Trophoblast cell (in vitro differentiated cells and primary cell): Measurements from ENCODE around the gene EGR4.

ENCODE experiments used
- DNase-seq, 2 donors: peaks; one replicate each; pipeline ENCODE4 v3.0.0-alpha.2; 2016
- H2AFZ ChIP-seq: 2 replicates; pipeline ENCODE4 v1.6.1; 2013; ENCODE audit warnings: low read length, moderate library complexity, mild to moderate bottlenecking; ENCODE audit not compliant: insufficient read depth, poor library complexity
- H2AK5ac ChIP-seq: 2 replicates; pipeline ENCODE4 v1.6.1; 2013; ENCODE audit warnings: mild to moderate bottlenecking, low read length
- H2BK120ac ChIP-seq: 2 replicates; pipeline ENCODE4 v1.6.1; 2013; ENCODE audit warnings: low read length, mild to moderate bottlenecking, moderate library complexity; ENCODE audit not compliant: insufficient read depth, poor library complexity
- H2BK12ac ChIP-seq: 2 replicates; pipeline ENCODE4 v1.6.1; 2013; ENCODE audit warnings: mild to moderate bottlenecking, low read length, moderate library complexity
- H2BK5ac ChIP-seq: 2 replicates; pipeline ENCODE4 v1.6.1; 2013; ENCODE audit warnings: low read length, low read depth, moderate library complexity, mild to moderate bottlenecking; ENCODE audit not compliant: poor library complexity
- H3K14ac ChIP-seq: 2 replicates; pipeline ENCODE4 v1.6.1; 2013; ENCODE audit warnings: mild to moderate bottlenecking, low read length
- H3K18ac ChIP-seq: 2 replicates; pipeline ENCODE4 v1.6.1; 2013; ENCODE audit warnings: mild to moderate bottlenecking, low read length
- H3K23ac ChIP-seq: 2 replicates; pipeline ENCODE4 v1.6.1; 2013; ENCODE audit warnings: low read length
- H3K27ac ChIP-seq: 2 replicates; pipeline ENCODE4 v1.5.1; 2013; ENCODE audit warnings: low read depth, mild to moderate bottlenecking, inconsistent platforms, low read length, moderate library complexity
- H3K27me3 ChIP-seq: 2 replicates; pipeline ENCODE4 v1.6.1; 2013; ENCODE audit warnings: inconsistent platforms, mild to moderate bottlenecking, low read length, moderate library complexity; ENCODE audit not compliant: insufficient read depth
- H3K36me3 ChIP-seq, 2 experiments: 1 replicate in 1 of 2; 2 replicates in 1 of 2; pipeline ENCODE4 v1.6.1; 2013; ENCODE audit warnings: low read length in 2 of 2, mild to moderate bottlenecking in 2 of 2, moderate library complexity in 1 of 2; ENCODE audit not compliant: insufficient read depth in 2 of 2, control insufficient read depth in 1 of 2
- H3K4ac ChIP-seq: 2 replicates; pipeline ENCODE4 v1.6.1; 2013; ENCODE audit warnings: low read depth, mild to moderate bottlenecking, low read length, moderate library complexity
- H3K4me1 ChIP-seq, 2 experiments: 1 replicate in 1 of 2; 2 replicates in 1 of 2; pipeline ENCODE4 v1.6.1; 2013; ENCODE audit warnings: low read length in 2 of 2, mild to moderate bottlenecking in 2 of 2, moderate library complexity in 1 of 2; ENCODE audit not compliant: insufficient read depth in 2 of 2, control insufficient read depth in 1 of 2
- H3K4me2 ChIP-seq: 2 replicates; pipeline ENCODE4 v1.6.1; 2013; ENCODE audit warnings: inconsistent platforms, mild to moderate bottlenecking, low read length, moderate library complexity
- H3K4me3 ChIP-seq: 2 replicates; pipeline ENCODE4 v1.5.1; 2013; ENCODE audit warnings: mild to moderate bottlenecking, low read depth, low read length, inconsistent platforms
- H3K79me1 ChIP-seq: one replicate; pipeline ENCODE4 v1.6.1; 2013; ENCODE audit warnings: low read length
- H3K79me2 ChIP-seq: 2 replicates; pipeline ENCODE4 v1.6.1; 2013; ENCODE audit warnings: low read length, mild to moderate bottlenecking; ENCODE audit not compliant: control insufficient read depth, insufficient read depth, poor library complexity
- H3K9ac ChIP-seq: 2 replicates; pipeline ENCODE4 v1.6.1; 2013; ENCODE audit warnings: mild to moderate bottlenecking, low read length
- H3K9me3 ChIP-seq: 2 replicates; pipeline ENCODE4 v1.6.1; 2013; ENCODE audit warnings: low read depth, mild to moderate bottlenecking, control low read depth, inconsistent platforms, low read length; ENCODE audit not compliant: insufficient read depth
- H4K12ac ChIP-seq: 2 replicates; pipeline ENCODE4 v1.6.1; 2013; ENCODE audit warnings: low read depth, mild to moderate bottlenecking, low read length, moderate library complexity
- H4K8ac ChIP-seq: 2 replicates; pipeline ENCODE4 v1.6.1; 2013; ENCODE audit warnings: low read depth, mild to moderate bottlenecking, low read length, moderate library complexity
- H4K91ac ChIP-seq: one replicate; pipeline ENCODE4 v1.6.1; 2013; ENCODE audit warnings: low read depth, mild to moderate bottlenecking, low read length, moderate library complexity
- WGBS: extraction: QIAGEN DNeasy Blood & Tissue Kit; methylation state at CpG from one replicate; pipeline ENCODE4 v1.1.7; 2013; ENCODE audit warnings: missing lambda C conversion rate; ENCODE audit not compliant: insufficient read length, insufficient coverage; ENCODE audit errors: extremely low coverage; 5-methylcytosine and 5-hydroxymethylcytosine counted together

Gene EGR4

GRCh38 chr2:73259276-73259675, 34.1 kb downstream of the EGR4 start:
- H3K14ac ChIP-seq = no peak overlapping the region
- H3K36me3 ChIP-seq = peaks cover 1 to 7% of the 10 kb centered on the region in 2 experiments
- H2BK12ac ChIP-seq = no peak overlapping the region
- H2AFZ ChIP-seq = no peak overlapping the region
- no peak overlapping the region for H3K4me3 ChIP-seq
- H3K4ac ChIP-seq = no peak overlapping the region
- H4K8ac ChIP-seq = no peak overlapping the region
- no peaks in the 10 kb centered on the region for H3K79me1 ChIP-seq
- no peak overlapping the region for H3K4me2 ChIP-seq
- no peak overlapping the region for H4K91ac ChIP-seq
- H3K4me1 ChIP-seq = no peaks in the 10 kb centered on the region
- no peak overlapping the region for H3K18ac ChIP-seq
- no peak overlapping the region for H2BK5ac ChIP-seq
- H3K23ac ChIP-seq = no peak overlapping the region
- no peaks in the 10 kb centered on the region for H3K79me2 ChIP-seq
- H3K9ac ChIP-seq = no peak overlapping the region
- DNase-seq = no peak
- no peaks in the 10 kb centered on the region for H3K27me3 ChIP-seq
- no peak overlapping the region for H2AK5ac ChIP-seq
- peaks cover 2% of the 10 kb centered on the region for H3K9me3 ChIP-seq
- no CpG with 5 or more reads among the region's 8 CpGs for WGBS
- H4K12ac ChIP-seq = no peak overlapping the region
- no peak overlapping the region for H3K27ac ChIP-seq
- H2BK120ac ChIP-seq = no peak overlapping the region

DNA sequence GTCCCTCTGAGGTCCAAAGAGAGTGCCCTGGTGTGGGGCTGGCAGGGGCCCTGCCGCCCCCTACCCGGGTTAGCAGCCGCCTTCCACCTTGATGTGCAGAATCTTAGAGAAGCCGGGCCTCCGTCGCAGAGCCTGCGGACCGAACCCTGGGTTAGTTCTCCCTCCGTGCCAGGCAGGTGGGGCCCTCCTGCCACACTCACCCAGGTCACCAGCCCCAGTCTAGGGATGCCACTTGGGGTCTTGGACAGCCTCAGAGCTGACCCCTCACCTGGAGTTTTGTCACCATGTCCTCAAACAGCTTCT, 34.5 kb downstream of the EGR4 start:
- no peak overlapping the region for H4K91ac ChIP-seq
- DNase-seq = no peak

DNA sequence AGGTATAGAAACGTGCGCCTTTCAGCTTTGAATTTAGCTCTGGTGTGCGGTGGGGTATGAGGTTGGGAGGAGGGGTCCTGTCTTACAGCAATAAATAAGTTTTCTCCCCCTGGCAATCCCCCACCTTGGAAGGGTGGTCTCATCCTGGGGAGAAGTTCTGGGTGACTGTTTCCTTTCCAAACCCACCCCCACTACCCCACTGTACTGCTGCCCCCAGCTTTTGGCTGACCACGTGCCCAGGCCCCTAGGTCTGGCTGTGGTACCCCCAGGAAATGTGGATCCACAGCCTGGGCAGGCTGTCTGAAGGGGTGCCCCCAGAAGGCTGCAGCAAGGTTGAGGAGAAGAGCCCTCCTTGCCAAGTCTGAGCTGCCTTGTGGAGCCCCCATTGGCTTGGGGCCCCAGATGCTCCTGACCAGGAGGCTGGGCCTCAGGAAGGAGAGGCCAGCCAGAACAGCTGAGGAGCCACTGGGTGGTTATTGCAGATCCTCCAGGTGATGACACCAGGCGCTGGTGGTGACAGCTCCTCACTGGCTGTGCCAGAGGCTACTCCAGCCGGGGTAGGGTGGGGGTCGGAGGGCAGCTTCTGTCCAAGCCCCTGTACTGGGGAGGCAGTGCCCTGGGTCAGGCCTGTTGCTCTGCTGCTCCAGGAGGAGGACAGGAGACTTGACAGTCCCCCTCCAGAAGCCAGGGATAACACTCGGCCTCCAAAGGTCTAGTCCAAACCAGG, 35.0 kb downstream of the EGR4 start:
- H3K27me3 ChIP-seq = no peaks in the 10 kb centered on the region
- no peak overlapping the region for H2BK12ac ChIP-seq
- H3K36me3 ChIP-seq = peaks cover 6 to 14% of the 10 kb centered on the region in 2 experiments
- H2AFZ ChIP-seq = no peak overlapping the region
- no peak overlapping the region for H3K14ac ChIP-seq
- H4K91ac ChIP-seq = no peak overlapping the region
- no peaks in the 10 kb centered on the region for H3K79me2 ChIP-seq
- no peak overlapping the region for H4K12ac ChIP-seq
- H3K9me3 ChIP-seq = peaks cover 2% of the 10 kb centered on the region
- no peaks in the 10 kb centered on the region for H3K4me1 ChIP-seq
- no peak overlapping the region for H2AK5ac ChIP-seq
- no CpG with 5 or more reads among the region's 8 CpGs for WGBS
- no peak overlapping the region for H2BK5ac ChIP-seq
- no peak overlapping the region for H3K4ac ChIP-seq
- no peak overlapping the region for H2BK120ac ChIP-seq
- H3K27ac ChIP-seq = no peak overlapping the region
- no peaks in the 10 kb centered on the region for H3K79me1 ChIP-seq
- no peak for DNase-seq
- H4K8ac ChIP-seq = no peak overlapping the region
- no peak overlapping the region for H3K4me3 ChIP-seq
- H3K9ac ChIP-seq = no peak overlapping the region
- H3K23ac ChIP-seq = no peak overlapping the region
- H3K18ac ChIP-seq = no peak overlapping the region
- no peak overlapping the region for H3K4me2 ChIP-seq

More for the DNA sequence above, 34.5 kb downstream of the EGR4 start:
- H4K8ac ChIP-seq = no peak overlapping the region
- no peak overlapping the region for H3K4me3 ChIP-seq
- no peak overlapping the region for H4K12ac ChIP-seq
- H3K4me1 ChIP-seq = no peaks in the 10 kb centered on the region
- no peak overlapping the region for H2BK120ac ChIP-seq
- no peaks in the 10 kb centered on the region for H3K27me3 ChIP-seq
- no peak overlapping the region for H3K27ac ChIP-seq
- H2AK5ac ChIP-seq = no peak overlapping the region
- no peak overlapping the region for H3K4me2 ChIP-seq
- no peak overlapping the region for H2BK5ac ChIP-seq
- no peak overlapping the region for H3K14ac ChIP-seq
- no peak overlapping the region for H3K23ac ChIP-seq
- H3K9me3 ChIP-seq = peaks cover 2% of the 10 kb centered on the region
- no peak overlapping the region for H3K4ac ChIP-seq
- no peaks in the 10 kb centered on the region for H3K79me1 ChIP-seq
- H3K36me3 ChIP-seq = peaks cover 5 to 11% of the 10 kb centered on the region in 2 experiments
- H2BK12ac ChIP-seq = no peak overlapping the region
- no peaks in the 10 kb centered on the region for H3K79me2 ChIP-seq
- no peak overlapping the region for H2AFZ ChIP-seq
- H3K9ac ChIP-seq = no peak overlapping the region
- no peak overlapping the region for H3K18ac ChIP-seq
- WGBS = no CpG with 5 or more reads among the region's 9 CpGs

DNA sequence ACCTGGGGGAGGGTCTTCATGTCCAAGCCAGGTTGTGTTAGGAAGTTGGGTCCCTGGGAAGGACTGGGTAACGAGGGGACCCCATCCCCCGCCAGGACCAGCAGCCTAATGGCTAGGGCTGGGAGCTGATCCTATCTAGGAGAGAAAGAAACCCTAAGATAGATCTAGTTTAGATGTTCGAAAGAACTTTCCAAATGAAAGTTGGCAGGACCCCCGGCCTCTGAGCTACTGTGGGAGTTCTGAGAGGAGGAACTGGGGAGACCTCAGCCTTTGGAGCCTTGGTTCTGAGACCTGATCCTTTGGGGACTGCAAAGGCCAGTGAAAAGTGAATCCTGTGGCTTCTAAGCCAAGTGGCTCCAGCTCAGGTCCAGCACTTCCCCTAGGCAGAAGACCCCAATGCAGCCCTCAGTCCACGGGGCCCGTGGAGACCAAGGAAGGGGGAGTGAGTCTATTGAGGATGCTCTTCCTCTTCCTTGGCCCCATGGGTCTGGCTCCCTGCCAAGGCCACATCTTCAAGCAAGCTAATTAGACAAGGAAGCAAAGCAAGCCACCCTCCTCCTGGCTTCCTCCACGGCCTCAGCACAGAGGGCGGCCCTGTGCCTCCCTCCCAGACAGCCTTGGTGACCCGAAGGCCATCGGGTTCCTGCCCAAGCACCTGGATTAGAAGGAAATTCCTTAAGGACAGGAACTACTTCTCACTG, 35.8 kb downstream of the EGR4 start:
- H3K79me1 ChIP-seq = no peaks in the 10 kb centered on the region
- no peak overlapping the region for H3K9ac ChIP-seq
- H4K8ac ChIP-seq = no peak overlapping the region
- no peak overlapping the region for H2BK5ac ChIP-seq
- H4K12ac ChIP-seq = no peak overlapping the region
- H2AK5ac ChIP-seq = no peak overlapping the region
- no peak overlapping the region for H3K27ac ChIP-seq
- H3K36me3 ChIP-seq = peaks cover 10 to 21% of the 10 kb centered on the region in 2 experiments
- H4K91ac ChIP-seq = no peak overlapping the region
- no peak for DNase-seq
- no peak overlapping the region for H2BK120ac ChIP-seq
- no CpG with 5 or more reads among the region's 10 CpGs for WGBS
- H3K4me3 ChIP-seq = no peak overlapping the region
- no peak overlapping the region for H3K18ac ChIP-seq
- H3K27me3 ChIP-seq = no peaks in the 10 kb centered on the region
- peaks cover 2% of the 10 kb centered on the region for H3K9me3 ChIP-seq
- no peak overlapping the region for H2BK12ac ChIP-seq
- no peaks in the 10 kb centered on the region for H3K4me1 ChIP-seq
- H2AFZ ChIP-seq = no peak overlapping the region
- no peak overlapping the region for H3K4me2 ChIP-seq
- H3K14ac ChIP-seq = no peak overlapping the region
- no peak overlapping the region for H3K23ac ChIP-seq
- H3K4ac ChIP-seq = no peak overlapping the region
- no peaks in the 10 kb centered on the region for H3K79me2 ChIP-seq
